Endothelial cell of umbilical vein (primary cell): ENCODE measurements around the gene CLEC16A. TPM values are rescaled to one million over a fixed set of nuclear protein-coding genes. Genes with fewer than 3 reads are reported as not detected.

Source experiments
- BruUV-seq: library from RNA; stranded (reverse); fragments of 400-500 nt; replicated peaks from 2 replicates; lab custom pipeline; 2021; lab: Mats Ljungman, UMichigan
- CTCF ChIA-PET: fragments of 300-600, 350-600 bp; sonication (Branson Sonifier 250); formaldehyde crosslinking; loops from one replicate; lab custom pipeline; 2021; ENCODE audit warnings: antibody characterized with exemption, inconsistent platforms; lab: Charles Lee
- POLR2A ChIA-PET: fragments of 300-600, 350-600 bp; sonication (Branson Sonifier 250); formaldehyde crosslinking; loops from one replicate; lab custom pipeline; 2021; ENCODE audit warnings: antibody characterized with exemption, inconsistent platforms; lab: Charles Lee
- DNase-seq: peaks from one replicate; pipeline ENCODE4 v3.0.0-alpha.2; 2011; ENCODE audit warnings: low read depth, low spot score
- FAIRE-seq: peaks from 2 replicates; lab custom pipeline; 2011; peaks lifted over from hg19 to GRCh38; lab: Jason Lieb, UNC
- H2AFZ ChIP-seq: 2 replicates; pipeline ENCODE4 v1.6.0; 2012; ENCODE audit warnings: low read depth, low read length, control low read depth, inconsistent platforms
- H3K27ac ChIP-seq: 2 replicates; pipeline ENCODE4 v1.5.1; 2011; ENCODE audit warnings: low read depth, mild to moderate bottlenecking, control low read depth, low read length, moderate library complexity; ENCODE audit not compliant: insufficient read depth
- H3K27me3 ChIP-seq, 2 experiments: 2 replicates each; pipeline versions ENCODE4 v1.6.0 to v1.6.1; 2011; ENCODE audit warnings: low read length in 2 of 2, mixed read lengths in 1 of 2; ENCODE audit not compliant: control insufficient read depth in 2 of 2, insufficient read depth in 2 of 2
- H3K36me3 ChIP-seq, 2 experiments: 2 replicates in 1 of 2; 3 replicates in 1 of 2; pipeline ENCODE4 v1.5.1; 2011; ENCODE audit warnings: low read length in 2 of 2, mild to moderate bottlenecking in 1 of 2, moderate library complexity in 1 of 2; ENCODE audit not compliant: control insufficient read depth in 2 of 2, insufficient read depth in 2 of 2; ENCODE audit errors: extremely low read depth in 1 of 2
- H3K4me1 ChIP-seq: 3 replicates; pipeline ENCODE4 v1.5.1; 2011; ENCODE audit warnings: mild to moderate bottlenecking, low read length; ENCODE audit not compliant: control insufficient read depth, insufficient read depth; ENCODE audit errors: extremely low read depth
- H3K4me2 ChIP-seq: 2 replicates; pipeline ENCODE4 v1.6.1; 2011; ENCODE audit warnings: low read length, control low read depth, mixed read lengths; ENCODE audit not compliant: insufficient read depth
- H3K4me3 ChIP-seq, 3 experiments: fragments of 200-600 bp in 1 of 3; sonication (generic), shearing (Covaris generic) in 1 of 3; replicated peaks in 1 of 3; 2 replicates each; pipeline ENCODE4 v1.5.1; 2011 to 2016; ENCODE audit warnings: control low read depth in 3 of 3, low read length in 3 of 3, mild to moderate bottlenecking in 2 of 3, inconsistent platforms in 1 of 3, low read depth in 1 of 3, moderate library complexity in 1 of 3; ENCODE audit not compliant: insufficient read depth in 1 of 3
- H3K79me2 ChIP-seq: 2 replicates; pipeline ENCODE4 v1.6.0; 2012; ENCODE audit warnings: low read length, inconsistent platforms; ENCODE audit not compliant: control insufficient read depth, insufficient read depth
- H3K9ac ChIP-seq: replicated peaks from 2 replicates; pipeline ENCODE3; 2011; ENCODE audit warnings: low read length, control low read depth; ENCODE audit not compliant: insufficient read depth; ENCODE audit errors: extremely low read depth
- H3K9me1 ChIP-seq: replicated peaks from 3 replicates; pipeline ENCODE4 v1.6.0; 2011; ENCODE audit warnings: mild to moderate bottlenecking, low read length; ENCODE audit not compliant: control insufficient read depth, insufficient read depth; ENCODE audit errors: extremely low read depth
- H3K9me3 ChIP-seq: replicated peaks from 2 replicates; pipeline ENCODE4 v1.5.1; 2012; ENCODE audit warnings: low read length, inconsistent platforms; ENCODE audit not compliant: control insufficient read depth, insufficient read depth
- H4K20me1 ChIP-seq: replicated peaks from 2 replicates; pipeline ENCODE3; 2011; ENCODE audit warnings: mild to moderate bottlenecking, low read length; ENCODE audit not compliant: control insufficient read depth, insufficient read depth; ENCODE audit errors: extremely low read depth
- GATA2 ChIP-seq: IDR thresholded peaks from 2 replicates; pipeline ENCODE4 v1.7.0; 2011; ENCODE audit warnings: low read depth, mild to moderate bottlenecking, moderate library complexity, mixed read lengths, low read length; ENCODE audit not compliant: insufficient read length, insufficient read depth
- MYC ChIP-seq: IDR thresholded peaks from one replicate; pipeline ENCODE4 v1.6.1; 2011; ENCODE audit warnings: mild to moderate bottlenecking, low read depth, low read length
- POLR2A ChIP-seq: IDR thresholded peaks from 2 replicates; pipeline ENCODE4 v1.6.1; 2012; ENCODE audit warnings: low read depth, mild to moderate bottlenecking, control low read depth, low read length
- POLR2AphosphoS5 ChIP-seq: IDR thresholded peaks from 2 replicates; pipeline ENCODE4 v1.6.1; 2012; ENCODE audit warnings: low read depth, mild to moderate bottlenecking, control low read depth, low read length, moderate library complexity; ENCODE audit not compliant: insufficient read depth
- dilution Hi-C: fragments of 300-500 bp; cut with MboI; formaldehyde crosslinking; loops from one replicate; pipeline ENCODE4 v1.15.0; 2019; ENCODE audit warnings: low sequenced_read_pairs; ENCODE audit not compliant: extremely low pct_ligation_motif_present
- intact Hi-C: fragments of 100-400 bp; cut with micrococcal nuclease; formaldehyde crosslinking; loops from one replicate; pipeline ENCODE4 v1.10.0; 2022
- polyA plus RNA-seq, 4 experiments: library from polyadenylated mRNA; depleted of rRNA in 3 of 4; stranded (reverse) in 3 of 4; unstranded in 1 of 4; fragments of >200 nt; gene quantifications; 2 replicates each; pipeline versions ENCODE4 v1.2.1 to v1.2.3, GENCODE V29; 2011 to 2012; ENCODE audit warnings: missing spikeins in 1 of 4
- total RNA-seq: library from RNA; stranded (reverse); gene quantifications from 2 replicates; pipeline ENCODE4 v1.2.3, GENCODE V29; 2021
- TF ChIP-seq, protein P1 (sequence below): IDR thresholded peaks from 2 replicates; pipeline ENCODE4 v1.6.1; 2011; ENCODE audit not compliant: insufficient read depth, insufficient read length
- TF ChIP-seq, protein P2 (sequence below), 2 donors: IDR thresholded peaks; 1 replicate in 1 of 2; 2 replicates in 1 of 2; pipeline ENCODE4 v1.5.1; 2011; ENCODE audit warnings: low read length in 2 of 2, mild to moderate bottlenecking in 2 of 2, moderate library complexity in 2 of 2, control low read depth in 1 of 2, inconsistent platforms in 1 of 2, low read depth in 1 of 2; ENCODE audit not compliant: insufficient read depth in 1 of 2; ENCODE audit errors: extremely low read depth in 1 of 2

CLEC16A gene
- total and polyA plus RNA-seq, 2 donors (not counting 3 experiments of a cell fraction or from before 2014, with no cell fraction given), result 11.4 to 23.3 TPM

- H2AFZ ChIP-seq, result no peak overlapping the region
- peaks cover 6% of the 10 kb centered on the region for H3K4me1 ChIP-seq
- H3K4me3 ChIP-seq, result no peak overlapping the region
- no peaks in the 10 kb centered on the region for H3K9me3 ChIP-seq
- CTCF ChIA-PET, result no interaction called here
- no peak for FAIRE-seq
- DNase-seq, result no peak
- H3K9me1 ChIP-seq, result no peaks in the 10 kb centered on the region
- POLR2A ChIA-PET, result interaction anchor here (0.7 kb wide), 1 partner anchor 12 kb away, joined by 5 read pairs; no protein-coding TSS in a partner anchor
- no TSS peak for BruUV-seq
- no peaks in the 10 kb centered on the region for H3K36me3 ChIP-seq
- TF ChIP-seq, protein P1, sequence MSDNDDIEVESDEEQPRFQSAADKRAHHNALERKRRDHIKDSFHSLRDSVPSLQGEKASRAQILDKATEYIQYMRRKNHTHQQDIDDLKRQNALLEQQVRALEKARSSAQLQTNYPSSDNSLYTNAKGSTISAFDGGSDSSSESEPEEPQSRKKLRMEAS, result no peak
- TF ChIP-seq POLR2A, result no peak
- no peak for TF ChIP-seq GATA2
- no peak for TF ChIP-seq MYC
- H3K9ac ChIP-seq, result no peak overlapping the region
- dilution Hi-C loops, result no loop called here
- H3K79me2 ChIP-seq, result no peaks in the 10 kb centered on the region
- no peaks in the 10 kb centered on the region for H4K20me1 ChIP-seq
- no peak overlapping the region for H3K27ac ChIP-seq
- H3K4me2 ChIP-seq, result no peak overlapping the region
- intact Hi-C loops, result no loop called here
- no peaks in the 10 kb centered on the region for H3K27me3 ChIP-seq
Measured at GRCh38 chr16:11075163-11075562, 130.8 kb downstream of the CLEC16A start.

DNA sequence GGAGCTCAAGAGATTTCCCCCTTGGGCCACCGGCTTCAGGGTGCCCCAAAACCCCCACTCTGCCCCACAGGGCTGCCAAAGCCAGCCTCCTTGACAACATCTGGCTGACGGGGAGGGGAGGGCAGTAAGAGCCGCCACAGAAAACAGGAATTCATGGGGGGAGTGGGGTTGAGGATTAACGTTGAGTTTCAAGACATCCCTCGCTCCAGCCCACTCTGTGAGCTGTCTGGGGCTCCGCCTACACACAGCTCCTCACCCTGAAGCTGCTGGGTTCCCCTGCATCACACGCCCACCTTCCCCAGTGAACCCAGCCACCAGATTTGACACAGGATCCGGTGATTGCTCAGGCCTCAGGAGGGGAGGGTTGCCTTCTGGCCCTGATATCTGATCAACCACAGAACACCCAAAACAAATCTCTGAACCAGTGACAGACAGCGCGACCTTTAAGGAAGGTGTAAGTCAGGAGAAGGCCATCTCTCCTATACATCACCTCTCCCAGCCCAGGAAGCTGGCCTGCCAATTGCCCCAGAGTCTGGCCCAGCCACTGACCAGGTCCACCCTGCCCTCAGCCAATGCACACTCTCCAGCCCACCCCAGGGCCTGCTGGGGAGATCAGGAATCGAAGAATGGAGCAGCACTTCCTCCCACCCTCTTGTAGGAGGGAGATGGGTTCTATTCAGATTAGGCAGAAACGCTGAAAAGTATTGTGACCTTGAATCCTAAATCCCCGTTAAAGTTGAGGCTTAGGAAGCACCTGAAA is 132.1 kb downstream of the CLEC16A start:
- TF ChIP-seq POLR2AphosphoS5, result no peak
- TF ChIP-seq, protein P2, sequence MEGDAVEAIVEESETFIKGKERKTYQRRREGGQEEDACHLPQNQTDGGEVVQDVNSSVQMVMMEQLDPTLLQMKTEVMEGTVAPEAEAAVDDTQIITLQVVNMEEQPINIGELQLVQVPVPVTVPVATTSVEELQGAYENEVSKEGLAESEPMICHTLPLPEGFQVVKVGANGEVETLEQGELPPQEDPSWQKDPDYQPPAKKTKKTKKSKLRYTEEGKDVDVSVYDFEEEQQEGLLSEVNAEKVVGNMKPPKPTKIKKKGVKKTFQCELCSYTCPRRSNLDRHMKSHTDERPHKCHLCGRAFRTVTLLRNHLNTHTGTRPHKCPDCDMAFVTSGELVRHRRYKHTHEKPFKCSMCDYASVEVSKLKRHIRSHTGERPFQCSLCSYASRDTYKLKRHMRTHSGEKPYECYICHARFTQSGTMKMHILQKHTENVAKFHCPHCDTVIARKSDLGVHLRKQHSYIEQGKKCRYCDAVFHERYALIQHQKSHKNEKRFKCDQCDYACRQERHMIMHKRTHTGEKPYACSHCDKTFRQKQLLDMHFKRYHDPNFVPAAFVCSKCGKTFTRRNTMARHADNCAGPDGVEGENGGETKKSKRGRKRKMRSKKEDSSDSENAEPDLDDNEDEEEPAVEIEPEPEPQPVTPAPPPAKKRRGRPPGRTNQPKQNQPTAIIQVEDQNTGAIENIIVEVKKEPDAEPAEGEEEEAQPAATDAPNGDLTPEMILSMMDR (IDR thresholded peaks at IDR 0.05; ENCODE audit: extremely low read depth in 1 of 2, insufficient read depth in 1 of 2, low read depth in 1 of 2, low read length in 2 of 2), result no peak
- dilution Hi-C loops (no loop called here), intact Hi-C loops (no loop called here)
- BruUV-seq, result no TSS peak
- H3K9me3 ChIP-seq, result no peaks in the 10 kb centered on the region
- no peak overlapping the region for H3K4me3 ChIP-seq
- H3K27me3 ChIP-seq, result no peaks in the 10 kb centered on the region
- no peak overlapping the region for H2AFZ ChIP-seq
- no peaks in the 10 kb centered on the region for H3K79me2 ChIP-seq
- no peak overlapping the region for H3K4me2 ChIP-seq
- no peak overlapping the region for H3K27ac ChIP-seq
- ChIA-PET CTCF (interaction anchor here (0.7 kb wide), 1 partner anchor 179 kb away, joined by 3 read pairs; the partner anchor contains the start of gene SOCS1), POLR2A (no interaction called here)
- peaks cover 6% of the 10 kb centered on the region for H3K4me1 ChIP-seq
- no peak overlapping the region for H3K9ac ChIP-seq
- H3K9me1 ChIP-seq, result no peaks in the 10 kb centered on the region
- FAIRE-seq, result no peak
- H3K36me3 ChIP-seq, result peaks cover 0 to 2% of the 10 kb centered on the region in 2 experiments
- DNase-seq, result no peak
- no peaks in the 10 kb centered on the region for H4K20me1 ChIP-seq
